ENCODE results near the gene FLNC. TPM values are rescaled to one million over a fixed set of nuclear protein-coding genes. Genes with fewer than 3 reads are reported as not detected.

FLNC gene
- total RNA-seq, 1 experiment from 2014 or later, result 6.7 TPM

DNA sequence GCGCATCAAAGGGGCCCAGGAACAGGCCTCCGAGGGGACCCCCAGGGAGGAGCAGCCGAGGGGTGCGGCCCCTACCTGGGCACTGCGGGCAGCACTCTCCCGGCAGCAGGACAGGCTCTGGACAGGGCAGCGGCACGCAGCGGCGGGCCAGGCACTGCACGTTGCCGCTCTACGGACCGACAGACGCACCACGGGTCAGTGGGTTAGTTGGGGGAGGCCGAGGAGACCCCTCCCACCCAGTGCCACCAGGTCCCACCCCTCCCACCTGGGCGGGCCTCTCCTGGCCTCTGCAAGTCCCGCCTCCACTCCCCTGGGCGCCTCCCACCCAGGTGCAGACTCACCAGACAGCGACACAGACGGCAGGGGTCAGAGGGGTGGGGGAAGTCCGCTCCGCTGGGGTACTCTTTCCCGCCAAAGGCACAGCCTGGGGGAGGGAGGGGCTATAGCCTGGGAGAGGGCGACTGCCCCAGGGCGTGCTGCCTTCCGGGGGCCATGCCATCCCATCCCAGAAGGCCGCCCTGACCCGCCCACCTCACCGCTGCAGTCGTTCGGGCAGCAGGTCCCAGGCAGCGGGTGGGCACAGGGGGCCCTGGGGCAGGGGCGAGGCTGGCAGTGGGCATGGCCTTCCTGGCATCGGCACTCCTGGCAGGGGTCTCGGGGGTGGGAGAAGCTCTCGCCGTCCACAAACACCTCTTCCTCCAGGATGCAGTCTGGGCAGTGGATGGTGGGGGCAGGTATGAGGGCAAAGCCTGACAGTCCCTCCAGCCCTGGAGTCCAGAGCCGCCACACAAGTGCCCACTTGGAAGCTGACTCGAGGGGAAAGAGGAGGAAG is 61.1 kb downstream of the FLNC start:
- no peak for DNase-seq (ENCODE audit: low read depth)

DNA sequence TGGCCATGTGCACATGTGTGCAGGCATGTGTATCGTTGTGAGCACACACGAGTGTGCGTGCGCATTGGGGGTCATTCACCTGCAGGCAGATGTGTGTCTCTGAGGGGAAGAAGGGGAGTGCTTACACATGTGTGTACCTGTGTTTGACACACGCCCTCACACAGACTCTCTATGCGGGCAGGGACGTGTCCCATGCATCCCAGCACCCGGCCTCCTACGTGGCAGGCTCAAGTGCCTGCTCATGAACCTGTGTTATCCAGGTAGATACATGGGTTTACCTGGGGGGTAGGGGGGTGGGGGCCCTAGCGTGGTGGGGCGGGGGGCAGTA is 61.7 kb downstream of the FLNC start:
- no peak for DNase-seq (ENCODE audit: low read depth)

DNA sequence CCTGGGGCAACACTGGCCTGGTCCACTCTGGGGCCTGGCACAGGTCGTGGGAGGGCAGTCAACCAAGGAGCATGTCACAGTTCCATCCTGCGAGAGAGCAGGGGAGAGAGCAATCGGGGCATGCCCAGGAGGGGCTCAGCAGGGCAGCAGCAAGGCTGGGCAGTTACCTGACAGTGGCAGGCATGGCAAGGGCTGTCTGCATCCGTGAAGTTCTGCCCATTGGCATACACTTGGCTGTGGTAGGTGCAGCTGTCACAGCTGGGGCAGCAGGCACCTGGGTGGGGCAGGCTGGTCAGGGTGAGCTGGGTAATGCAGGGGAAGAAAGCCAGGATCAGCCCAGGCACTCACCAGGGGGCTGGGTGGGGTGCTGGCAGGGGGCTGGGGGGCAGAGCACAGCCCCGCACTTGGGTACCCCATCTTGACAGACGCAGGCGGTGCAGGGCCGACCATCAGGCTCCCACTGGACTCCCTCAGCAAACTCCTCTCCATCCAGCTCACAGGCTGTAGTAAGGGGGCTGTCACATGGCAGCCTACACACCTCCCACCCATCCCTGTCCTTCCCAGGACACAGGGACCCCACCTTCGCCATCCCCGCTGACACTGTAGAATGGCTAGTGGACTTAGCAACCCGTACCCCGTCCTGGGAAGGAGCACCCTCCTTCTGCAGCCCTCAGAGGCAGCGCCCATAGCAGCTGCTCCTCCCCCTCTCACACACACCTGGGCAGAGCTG is 62.5 kb downstream of the FLNC start:
- no peak for DNase-seq (ENCODE audit: low read depth)

DNA sequence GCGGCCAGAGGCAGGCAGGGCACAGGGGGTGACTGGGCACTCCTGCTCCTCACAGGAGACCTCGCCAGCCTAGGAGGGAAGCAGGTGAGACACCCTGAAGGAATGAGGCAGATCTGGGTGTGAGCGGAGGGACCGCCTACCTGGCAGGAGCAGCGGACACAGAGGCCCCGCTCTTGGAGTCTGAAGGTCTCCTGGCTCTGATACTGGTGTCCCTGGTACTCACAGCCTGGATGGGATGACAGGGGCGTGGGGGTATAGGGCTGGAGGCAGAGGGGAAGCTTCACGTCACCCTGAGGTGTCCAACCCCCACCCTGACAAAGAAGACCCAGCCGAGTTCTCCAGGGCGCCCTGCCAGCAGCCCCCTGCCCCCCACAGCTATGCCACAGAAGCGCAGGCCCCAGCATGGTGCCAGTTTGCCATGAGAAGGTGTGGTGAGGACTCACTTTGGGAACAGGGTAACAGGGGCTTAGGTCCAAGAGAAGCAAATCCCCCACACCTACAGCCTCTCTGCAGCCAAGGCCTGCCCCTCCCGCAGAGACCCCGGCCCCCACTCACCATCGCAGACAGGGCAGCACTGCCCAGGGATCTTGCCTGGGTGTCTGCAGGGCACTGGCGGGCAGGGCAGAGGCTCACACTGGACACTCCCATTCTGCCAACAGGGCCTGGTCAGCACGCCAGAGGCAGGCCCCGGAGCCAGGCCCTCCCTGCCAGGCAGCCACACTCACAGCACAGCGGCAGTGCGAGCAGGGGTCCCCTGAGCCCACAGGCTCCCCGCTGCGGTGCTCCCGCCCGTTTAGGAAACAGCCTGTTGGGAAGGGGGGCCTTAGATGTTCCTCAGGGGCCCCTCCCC is 63.3 kb downstream of the FLNC start:
- DNase-seq (ENCODE audit: low read depth), result no peak

DNA sequence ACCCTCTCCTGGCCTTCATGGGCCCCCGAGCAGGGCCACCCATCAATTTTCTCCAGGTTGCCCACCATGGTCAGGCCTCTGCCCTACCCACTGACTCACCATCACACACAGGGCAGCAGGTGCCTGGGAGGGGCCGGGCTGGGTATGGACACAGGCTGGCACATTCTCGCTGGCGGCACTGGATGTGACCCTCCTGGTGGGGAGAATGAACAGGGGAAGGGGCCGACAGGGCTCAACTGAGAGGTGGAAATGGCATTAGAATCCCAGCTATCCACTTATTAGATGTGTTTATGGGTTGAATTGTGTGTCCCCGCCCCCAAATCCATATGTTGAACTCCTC is 63.9 kb downstream of the FLNC start:
- DNase-seq (ENCODE audit: low read depth), result no peak

DNA sequence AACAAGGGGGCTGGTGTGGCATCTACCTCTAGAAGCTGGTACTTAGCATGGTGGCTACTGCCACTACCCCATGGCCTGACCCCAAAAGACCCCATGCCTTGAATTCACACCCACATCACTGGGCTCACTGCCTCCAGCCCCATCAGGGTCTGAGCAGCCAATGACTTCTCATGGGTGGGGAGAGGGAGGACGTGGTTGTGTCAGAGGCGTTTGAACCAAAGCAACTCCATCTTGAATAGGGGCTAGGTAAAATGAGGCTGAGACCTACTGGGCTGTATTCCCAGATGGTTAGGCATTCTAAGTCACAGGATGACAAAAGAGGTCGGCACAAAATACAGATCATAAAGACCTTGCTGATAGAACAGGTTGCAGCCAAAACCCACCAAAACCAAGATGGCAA is 65.1 kb downstream of the FLNC start:
- DNase-seq (ENCODE audit: low read depth), result no peak

DNA sequence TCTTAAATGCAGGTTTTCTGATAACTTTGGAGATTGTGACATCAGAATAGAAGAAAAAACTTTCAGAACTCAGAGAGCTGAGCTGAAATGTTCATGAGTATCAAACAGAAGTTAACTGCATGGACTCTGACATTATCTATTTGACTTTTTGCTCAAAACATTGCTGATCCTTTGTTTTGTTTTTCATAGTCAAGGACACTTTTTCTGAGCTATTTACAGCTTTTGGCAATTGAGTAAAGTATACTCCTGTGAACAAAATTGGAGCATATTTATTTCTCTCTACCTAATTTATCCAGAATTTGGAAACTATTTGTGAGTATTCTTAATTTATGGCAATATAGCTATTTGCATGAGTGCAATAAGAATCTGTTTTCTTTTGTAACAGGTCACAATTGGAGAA is 69.2 kb downstream of the FLNC start:
- no peak for DNase-seq (ENCODE audit: low read depth)

DNA sequence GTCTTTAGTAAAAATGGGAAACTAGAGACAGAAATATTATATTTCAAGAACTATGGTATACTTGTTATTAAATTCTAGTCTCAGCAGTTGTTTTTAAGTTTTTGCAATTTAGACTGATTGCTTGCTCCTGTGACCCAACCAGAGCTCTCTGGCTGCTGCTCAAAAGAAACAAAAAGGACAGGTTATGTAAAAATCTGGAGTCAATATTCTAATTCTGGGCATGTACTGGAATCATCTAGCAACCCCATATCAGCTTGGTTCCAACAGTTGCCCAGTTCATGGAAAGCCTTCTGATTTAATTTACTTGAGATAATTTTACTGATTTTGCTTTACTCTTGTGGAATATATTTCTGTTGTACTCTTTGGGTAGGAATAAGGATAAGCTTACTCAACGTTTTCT is 70.0 kb downstream of the FLNC start:
- DNase-seq (ENCODE audit: low read depth), result no peak

DNA sequence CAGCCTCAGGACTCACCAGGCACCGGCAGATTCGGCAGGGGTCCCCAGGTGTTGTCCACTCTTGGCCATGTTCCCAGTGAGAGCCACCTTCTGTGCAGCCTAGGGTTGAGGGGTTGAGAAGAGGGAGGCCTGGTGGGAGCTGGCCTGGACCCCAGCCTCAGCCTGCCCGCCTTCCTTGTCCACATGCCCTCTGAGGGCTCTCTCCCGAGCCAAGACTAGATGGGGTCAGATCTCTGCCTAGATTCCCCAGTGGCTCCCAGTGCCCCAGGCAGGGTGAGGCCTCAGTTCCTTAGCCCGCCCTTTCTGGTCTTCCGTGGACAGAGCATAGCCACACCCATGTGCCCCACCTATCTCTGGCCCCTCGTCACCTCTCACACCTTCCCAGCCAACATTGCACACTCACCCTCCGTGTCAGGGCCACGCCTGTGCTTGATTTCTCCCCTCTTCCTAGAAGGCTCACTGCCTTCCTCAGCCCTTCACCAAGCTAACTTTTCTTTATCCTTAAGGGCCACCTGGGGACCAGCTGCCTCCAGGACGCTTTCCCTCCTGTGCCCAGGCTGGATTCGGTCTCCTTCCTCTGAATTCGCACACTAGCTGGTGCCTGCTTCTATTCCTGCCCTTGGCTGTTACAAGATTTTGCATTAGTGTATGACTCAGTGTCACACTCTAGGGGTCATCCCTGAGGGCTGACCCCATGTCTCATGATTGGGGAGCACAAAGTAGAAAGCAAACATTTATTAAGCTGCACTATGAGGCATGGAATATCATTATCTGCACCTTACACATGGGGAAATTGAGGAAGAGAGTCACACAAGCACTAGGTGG is 72.8 kb downstream of the FLNC start:
- DNase-seq (ENCODE audit: low read depth), result peak; percentile 17

DNA sequence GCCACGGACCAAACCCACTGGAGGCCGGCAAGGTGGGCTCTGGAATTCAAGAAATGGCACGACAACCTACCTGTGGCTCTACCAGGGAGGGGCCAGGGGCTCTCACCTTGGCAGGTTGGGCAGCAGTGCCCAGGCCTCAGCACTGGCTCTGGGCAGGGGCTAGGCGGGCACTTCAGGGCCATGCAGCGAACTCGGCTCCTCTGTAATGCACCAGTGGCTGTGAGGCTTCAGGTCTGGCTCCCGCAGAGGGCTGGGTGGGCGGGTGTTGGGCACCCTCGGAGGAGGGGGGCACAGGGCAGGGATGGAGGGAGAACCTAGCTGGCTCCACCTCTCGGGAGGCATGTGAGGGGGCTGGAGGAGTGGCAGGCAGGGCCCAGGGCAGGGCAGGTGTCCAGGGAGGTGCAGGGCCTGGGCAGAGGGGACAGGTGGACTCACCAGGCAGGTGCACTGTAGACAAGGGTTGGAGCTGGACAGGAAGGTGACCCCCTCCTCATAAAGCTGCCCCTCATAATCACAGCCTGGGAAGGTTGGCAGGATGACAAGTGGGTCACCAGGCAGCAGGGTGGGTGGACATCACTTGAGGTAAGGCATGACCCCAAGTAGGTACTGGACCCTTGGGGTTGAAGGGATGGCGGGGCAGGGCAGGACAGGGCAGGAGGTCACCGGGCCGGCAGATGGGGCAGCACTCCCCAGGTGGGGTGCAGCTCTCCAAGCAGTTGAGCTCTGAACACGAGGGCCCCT is 73.6 kb downstream of the FLNC start:
- no peak for DNase-seq (ENCODE audit: low read depth)

DNA sequence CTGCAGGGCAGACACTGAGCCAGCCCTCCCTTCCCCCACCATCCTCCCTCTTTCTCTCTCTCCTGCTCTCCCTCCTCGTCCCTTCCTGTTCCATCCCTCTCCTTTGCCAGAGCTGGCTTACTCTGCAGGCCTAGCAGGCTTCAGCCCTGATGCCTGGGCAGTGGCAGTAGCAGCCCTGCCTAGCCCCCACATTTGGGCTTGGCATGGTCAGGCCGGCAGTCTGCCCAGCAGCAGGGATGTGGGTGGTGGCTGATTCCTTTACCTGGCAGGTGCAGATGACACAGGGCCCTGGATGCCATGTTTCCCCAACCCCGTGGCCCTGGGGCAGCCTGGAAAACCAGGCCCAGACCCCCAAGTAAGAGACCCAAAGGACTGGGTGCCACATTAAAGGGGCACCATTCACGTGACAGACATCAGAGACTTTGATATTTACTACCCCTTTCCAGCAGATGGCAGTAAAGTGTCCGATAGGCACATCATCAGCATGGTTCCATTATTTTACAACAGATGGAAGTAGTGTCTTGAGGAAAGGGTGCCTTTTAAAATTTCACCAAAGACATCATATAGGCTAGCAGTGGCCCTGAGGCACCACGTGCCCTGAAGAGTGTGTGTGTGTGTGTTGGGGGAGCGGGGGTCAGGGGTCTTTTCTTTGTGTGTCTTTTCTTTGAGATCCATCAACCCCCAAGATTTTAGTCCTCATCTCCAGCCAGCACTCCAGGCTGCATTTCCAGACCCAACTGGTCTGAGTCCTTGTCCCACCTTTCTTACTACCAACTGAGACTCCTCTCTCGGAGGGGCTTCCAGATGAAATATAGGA is 74.4 kb downstream of the FLNC start:
- peak; percentile 55 for DNase-seq (ENCODE audit: low read depth)

DNA sequence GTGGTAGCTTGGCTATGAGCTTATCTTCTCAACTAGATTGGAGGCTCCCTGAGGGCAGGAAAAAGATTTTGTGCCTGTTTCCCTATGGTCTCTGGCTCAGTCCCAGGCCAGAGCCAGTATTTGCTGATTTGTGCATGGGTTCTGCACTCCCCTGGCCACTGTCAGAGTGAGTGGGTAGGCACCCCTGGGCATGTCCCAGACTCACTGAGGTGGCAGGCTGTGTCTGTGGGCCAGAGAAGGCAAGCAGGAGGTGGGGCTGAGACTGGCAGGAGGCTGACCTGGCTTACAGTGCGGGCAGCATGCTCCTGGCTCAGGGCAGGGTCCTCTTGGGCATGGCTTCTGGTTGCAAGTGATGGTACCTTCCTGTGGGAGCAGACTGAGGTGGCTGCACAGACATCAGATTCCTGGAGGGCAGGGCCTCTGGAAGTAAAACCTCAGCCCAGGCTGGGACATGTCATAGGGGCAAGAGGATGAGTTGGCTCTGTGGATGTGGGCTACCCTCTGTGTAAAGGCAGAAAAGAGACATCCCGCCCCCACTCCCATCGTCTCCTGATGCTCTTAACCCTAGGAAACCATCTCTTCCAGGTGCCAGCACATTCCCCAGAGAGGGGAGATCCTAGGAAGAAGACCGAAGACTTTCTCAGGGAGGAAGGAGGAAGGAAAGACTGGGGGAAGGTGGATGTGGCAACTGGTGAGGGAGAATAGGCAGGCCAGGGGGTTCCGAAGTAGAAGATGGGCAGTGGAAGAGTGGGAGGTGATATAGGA is 76.0 kb downstream of the FLNC start:
- no peak for DNase-seq (ENCODE audit: low read depth)

DNA sequence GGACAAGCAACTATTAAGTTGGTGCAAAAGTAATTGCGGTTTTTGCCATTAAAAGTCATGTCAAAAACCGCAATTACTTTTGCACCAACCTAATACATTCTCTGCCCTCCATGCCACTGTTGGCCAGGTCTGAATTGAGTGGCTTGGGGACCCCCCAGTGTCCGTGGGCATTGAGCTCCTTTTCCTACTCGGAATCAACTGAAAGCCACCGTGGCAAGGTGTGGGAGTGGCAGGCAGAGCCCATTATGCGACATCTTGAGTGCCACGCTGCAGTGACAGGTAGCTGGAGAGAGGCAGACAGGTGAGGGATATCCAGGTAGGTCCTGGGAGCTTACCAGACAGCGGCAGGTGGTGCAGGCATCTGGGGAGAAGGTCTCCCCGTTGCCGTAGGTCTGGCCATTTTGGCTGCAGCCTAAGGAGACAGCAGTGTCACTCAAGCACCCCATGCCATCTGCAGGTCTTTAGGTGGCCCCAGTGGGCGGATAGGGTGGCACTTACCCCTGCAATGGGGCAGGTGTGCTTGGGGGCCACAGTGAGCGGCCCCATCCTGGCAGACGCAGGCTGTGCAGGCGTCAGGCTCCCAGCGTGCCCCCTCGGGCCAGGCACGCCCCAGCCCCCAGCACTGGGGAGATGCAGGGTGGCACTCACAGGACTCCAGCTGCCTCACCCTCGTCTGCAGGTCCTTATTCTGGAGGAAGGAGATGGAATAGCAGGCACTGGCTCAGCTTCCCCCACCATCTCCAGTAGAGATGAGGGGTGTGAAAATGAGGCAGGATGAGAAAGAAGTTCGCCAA is 76.8 kb downstream of the FLNC start:
- DNase-seq (ENCODE audit: low read depth), result no peak

Other genes with a start within 250 kb of the FLNC start
- 0.10 and 0.48 TPM in 2 replicates for gene GARIN1A, start 158.1 kb upstream of the FLNC start, total RNA-seq (2014; rRNA removed; shearing (Covaris generic))
- gene CALU, start 91.0 kb upstream of the FLNC start, total RNA-seq (2014; rRNA removed; shearing (Covaris generic)), result 513 and 575 TPM in 2 replicates
- gene OPN1SW, start 54.6 kb upstream of the FLNC start, total RNA-seq (2014; rRNA removed; shearing (Covaris generic)), result not detected in 2 replicates
- 2.8 and 3.8 TPM in 2 replicates for gene CCDC136, start 38.4 kb upstream of the FLNC start, total RNA-seq (2014; rRNA removed; shearing (Covaris generic))
- gene ATP6V1F, start 32.5 kb downstream of the FLNC start, total RNA-seq (2014; rRNA removed; shearing (Covaris generic)), result 234 TPM in 2 replicates
- under 0.01 TPM in 1 of 2 replicates, not detected in the other for gene KCP, start 80.3 kb downstream of the FLNC start, total RNA-seq (2014; rRNA removed; shearing (Covaris generic))
- not detected in 2 replicates for gene IRF5, start 107.5 kb downstream of the FLNC start, total RNA-seq (2014; rRNA removed; shearing (Covaris generic))
- 53.4 and 59.0 TPM in 2 replicates for gene TNPO3, start 224.7 kb downstream of the FLNC start, total RNA-seq (2014; rRNA removed; shearing (Covaris generic))

Data from RPMI7951 (cell line).